ENCODE measurements around the gene SOAT2.
"Not testable (repeated sequence)": the region's sequence is repeated elsewhere in the genome, so short reads cannot be mapped to it uniquely, and the experiment has no call there.

SOAT2 gene

DNA sequence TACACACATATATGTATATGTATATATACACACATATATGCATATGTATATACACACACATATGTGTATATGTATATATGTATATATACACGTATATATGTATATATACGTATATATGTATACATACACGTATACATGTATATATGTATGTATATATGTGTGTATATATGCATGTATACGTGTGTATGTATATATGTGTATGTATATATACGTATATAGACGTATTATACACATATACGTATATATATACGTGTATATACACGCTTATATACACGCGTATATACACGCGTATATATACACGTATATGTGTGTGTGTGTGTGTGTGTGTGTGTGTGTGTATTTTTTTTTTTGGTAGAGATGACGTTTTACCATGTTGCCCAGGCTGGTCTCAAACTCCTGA lies 44.4 kb downstream of the SOAT2 start:
- DNase-seq: no peak

DNA sequence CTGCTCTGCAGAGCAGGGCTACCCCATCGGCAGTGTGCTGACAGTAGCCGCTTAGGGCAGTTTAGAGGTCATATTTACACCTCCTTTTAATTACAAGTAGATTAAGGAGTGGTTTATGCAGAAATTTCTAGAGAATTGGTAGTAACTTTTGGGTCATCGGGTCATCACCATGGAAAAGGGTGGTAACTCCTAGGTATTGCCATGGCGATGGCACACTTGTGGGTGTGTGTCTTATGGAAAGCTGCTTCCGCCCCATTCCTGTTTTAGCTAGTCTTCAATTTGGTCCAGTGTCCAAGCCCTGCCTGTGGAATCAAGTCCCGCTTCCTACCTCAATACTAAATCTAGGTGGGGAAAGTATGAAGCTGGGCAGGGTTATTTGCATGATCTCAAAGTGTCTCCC lies 47.8 kb downstream of the SOAT2 start:
- DNase-seq: no peak

DNA sequence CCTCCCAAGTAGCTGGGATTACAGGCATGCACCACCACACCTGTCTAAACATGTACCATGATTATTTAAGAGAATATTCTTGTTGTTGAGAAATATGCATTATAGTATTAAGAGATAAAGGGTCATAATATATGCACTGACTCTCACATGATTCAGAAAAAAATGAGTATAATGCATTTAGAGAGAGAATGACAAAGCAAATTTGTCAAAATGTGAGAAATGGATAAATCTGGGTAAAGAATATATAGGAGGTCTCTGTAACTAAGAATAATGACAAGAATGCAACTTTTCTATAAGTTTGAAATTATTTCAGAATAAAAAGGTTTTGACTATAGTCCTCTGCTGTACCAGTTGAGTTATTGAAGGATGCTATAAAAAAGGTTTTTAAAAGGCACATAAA lies 49.1 kb downstream of the SOAT2 start:
- DNase-seq: no peak

DNA sequence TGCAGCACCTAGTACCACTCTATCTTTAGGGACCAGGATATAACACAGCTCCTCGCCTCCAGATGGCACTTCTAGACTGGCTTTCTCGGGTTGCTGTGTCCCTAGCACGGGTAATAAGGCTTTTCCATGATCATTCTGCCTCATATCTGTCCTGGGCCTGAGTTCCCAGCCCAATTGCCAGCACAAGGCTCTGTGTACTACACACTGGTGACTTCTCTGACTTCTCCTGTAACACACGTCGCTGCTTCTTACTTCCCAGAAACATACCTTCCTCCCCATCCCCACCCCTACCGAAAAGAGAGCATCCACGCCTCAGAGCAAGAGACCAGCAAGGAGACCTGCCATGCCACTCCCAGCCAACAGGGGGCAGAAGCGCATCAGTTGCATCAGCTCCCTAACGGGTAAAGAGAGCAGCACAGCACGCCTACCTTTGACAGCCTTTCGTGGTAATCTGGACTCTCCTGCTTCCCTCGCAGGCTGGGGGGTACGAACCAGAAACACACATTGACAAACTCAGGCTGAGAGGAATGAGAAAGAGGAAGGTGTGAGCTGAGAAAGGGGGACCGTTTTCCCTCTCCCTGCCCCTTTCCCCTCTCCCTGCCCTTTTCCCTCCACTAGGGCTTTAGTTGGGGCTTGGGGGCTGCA lies 56.0 kb downstream of the SOAT2 start:
- DNase-seq: peak; percentile 90

DNA sequence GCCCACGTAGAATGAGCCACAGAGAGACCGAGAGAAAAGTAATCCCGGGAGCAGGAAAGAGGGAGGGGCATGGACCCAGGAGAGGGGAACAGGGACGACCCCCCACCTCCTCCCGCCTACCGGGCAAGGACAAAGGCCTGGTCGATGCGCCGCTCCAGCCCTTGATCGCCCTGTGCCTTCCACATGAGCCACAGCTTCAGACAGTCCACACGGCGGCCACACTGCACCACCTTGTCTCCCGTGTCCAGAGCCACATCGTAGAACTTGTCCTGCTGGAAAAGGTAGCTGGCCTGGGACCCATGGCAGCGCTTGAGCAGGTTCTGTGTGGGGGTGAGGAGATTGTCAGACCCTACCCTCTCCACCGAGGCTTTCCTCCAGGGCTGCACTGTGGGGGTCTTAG lies 56.7 kb downstream of the SOAT2 start:
- no peak for DNase-seq

DNA sequence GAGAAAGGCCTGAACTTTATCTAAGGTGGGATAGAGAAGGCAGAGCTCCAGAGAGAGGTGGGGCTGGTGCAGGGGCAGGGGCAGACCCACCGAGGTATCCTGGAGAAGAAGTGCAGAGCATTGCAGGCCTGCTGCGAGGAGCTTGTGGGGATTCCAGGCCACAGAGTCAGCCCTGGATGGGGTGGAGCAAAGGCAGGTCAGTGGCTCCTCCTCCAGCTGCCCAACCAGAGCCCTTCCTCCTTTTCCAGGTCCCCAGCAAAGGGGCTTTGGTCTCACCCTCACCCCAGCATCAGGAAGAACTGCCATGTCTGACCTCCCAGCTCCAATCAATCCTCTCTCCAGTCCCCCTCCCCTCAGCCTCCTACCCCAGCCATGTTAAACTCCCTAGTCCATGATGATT lies 57.4 kb downstream of the SOAT2 start:
- DNase-seq: no peak

GRCh38 chr12:53161119-53161911 lies 58.0 kb downstream of the SOAT2 start:
- no peak for DNase-seq

DNA sequence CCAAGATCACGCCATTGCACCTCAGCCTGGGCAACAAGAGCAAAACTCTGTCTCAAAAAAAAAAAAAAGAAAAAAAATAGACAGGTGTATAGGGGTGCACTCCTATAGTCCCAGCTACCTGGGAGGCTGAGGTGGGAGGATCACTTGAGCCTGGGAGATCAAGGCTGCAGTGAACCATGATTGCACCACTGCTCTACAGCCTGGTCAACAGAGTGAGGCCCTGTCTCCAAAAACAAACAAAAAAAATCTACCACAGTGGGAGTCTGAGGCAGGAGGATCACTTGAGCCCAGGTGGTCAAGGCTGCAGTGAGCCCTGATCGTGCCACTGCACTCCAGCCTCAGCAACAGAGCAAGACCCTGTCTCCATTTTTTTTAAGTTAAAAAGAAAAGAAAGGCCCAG lies 59.7 kb downstream of the SOAT2 start:
- not testable (repeated sequence) for DNase-seq

DNA sequence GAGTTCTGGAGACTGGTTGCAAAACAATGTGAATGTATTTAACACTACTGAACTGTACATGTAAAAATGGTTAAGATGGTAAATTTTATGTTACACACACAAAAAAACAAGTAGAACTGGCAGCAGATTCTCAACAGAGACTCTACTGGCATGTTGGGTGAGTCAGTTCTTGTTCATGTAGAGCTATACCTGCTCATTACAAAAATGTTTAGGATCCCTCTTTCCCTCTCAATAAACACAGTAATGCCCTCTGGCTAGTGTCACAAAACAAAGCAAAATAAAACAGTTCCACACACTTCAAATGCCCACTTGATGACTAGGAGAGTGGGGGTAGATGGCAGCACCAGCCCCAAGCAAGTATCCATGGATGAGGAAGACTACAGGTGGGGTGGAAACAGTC lies 63.6 kb downstream of the SOAT2 start:
- no peak for DNase-seq

DNA sequence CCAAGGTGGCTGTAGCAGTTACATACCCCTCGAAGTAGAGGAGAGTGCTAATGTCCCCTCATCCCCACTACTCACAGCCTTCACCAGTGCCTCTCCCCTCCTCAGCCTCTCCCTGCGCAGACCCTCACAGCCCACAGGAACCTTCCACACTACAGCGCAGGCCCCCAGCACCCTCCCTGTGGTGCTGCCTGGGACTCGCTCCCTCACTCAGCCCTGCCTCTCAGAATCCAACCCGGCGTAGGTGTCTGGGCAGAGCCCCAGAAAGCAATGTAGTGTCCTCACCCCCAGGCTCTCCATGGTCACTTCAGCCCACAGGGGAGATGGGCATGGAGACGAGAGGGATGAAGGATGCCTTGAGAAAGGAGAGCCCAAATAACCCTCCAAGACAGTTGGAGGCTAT lies 66.4 kb downstream of the SOAT2 start:
- DNase-seq: peak; percentile 4

- no peak for DNase-seq
Measured at GRCh38 chr12:53170215-53170614, 66.9 kb downstream of the SOAT2 start.

DNA sequence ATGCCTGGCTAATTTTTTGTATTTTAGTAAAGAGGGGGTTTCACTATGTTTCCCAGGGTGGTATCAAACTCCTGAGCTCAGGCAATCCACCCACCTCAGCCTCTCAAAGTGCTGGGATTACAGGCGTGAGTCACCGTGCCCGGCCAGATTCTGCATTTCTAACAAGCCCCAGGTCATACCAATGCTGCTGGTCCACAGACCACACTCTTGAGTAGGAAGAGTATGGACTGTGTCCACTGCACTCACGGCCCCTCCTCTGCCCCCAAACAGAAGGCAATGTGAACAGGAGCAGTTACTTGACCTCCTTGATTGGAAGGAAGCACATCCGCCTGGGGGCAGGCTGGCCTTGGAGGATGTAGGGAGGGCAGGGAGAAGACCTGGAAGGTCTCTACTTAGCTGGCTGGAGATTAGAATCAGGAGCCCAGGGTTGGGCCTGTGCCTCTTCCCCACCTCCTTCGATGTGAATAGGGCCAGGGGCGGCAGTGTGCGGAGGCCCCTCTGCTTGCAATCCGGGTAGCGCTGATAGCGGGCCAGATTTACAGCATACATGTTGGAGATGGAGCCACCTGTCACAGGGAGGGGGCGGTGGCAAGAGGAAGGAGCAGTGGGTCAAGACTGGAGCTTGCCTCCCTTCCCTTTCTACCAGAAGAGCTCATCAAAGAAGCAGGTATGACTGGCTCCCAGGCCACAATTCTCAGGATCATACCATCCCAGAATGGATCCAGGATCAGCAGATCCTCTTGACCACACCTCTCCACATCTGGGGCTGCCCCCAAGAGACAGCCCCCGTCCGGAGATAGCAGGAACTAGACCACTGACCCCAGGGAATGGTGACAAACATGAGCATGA lies 67.8 kb downstream of the SOAT2 start:
- DNase-seq: peak; percentile 5

GRCh38 chr12:53171725-53172329 lies 68.5 kb downstream of the SOAT2 start:
- no peak for DNase-seq

- DNase-seq: peak; percentile 11
Measured at GRCh38 chr12:53172352-53172751, 69.1 kb downstream of the SOAT2 start.

GRCh38 chr12:53173085-53173715 lies 69.9 kb downstream of the SOAT2 start:
- DNase-seq: peak; percentile 16

Measured in activated T-cell treated with anti-CD3 and anti-CD28 coated beads, Interleukin-2, amount 50 U/mL, for 1 hour (primary cell).